Lower lobe of right lung (tissue), 2 donors: Measurements from ENCODE around the gene DTWD2. TPM values are rescaled to one million over a fixed set of nuclear protein-coding genes. Genes with fewer than 3 reads are reported as not detected.

Source experiments
- ATAC-seq, 2 donors: fragments of 200-7000 bp; cut with Tn5 transposase; one replicate each; pipeline ENCODE4 v1.9.1; 2020 to 2022; ENCODE audit warnings: mild to moderate bottlenecking in 2 of 2, moderate library complexity in 2 of 2
- DNase-seq: peaks from one replicate; pipeline ENCODE4 v3.0.0-alpha.2; 2020
- H3K27ac ChIP-seq: fragments of 200-600 bp; one replicate; pipeline ENCODE4 v1.8.0; 2022
- H3K27me3 ChIP-seq: fragments of 200-600 bp; one replicate; pipeline ENCODE4 v1.8.0; 2022; ENCODE audit warnings: low read depth
- H3K36me3 ChIP-seq: fragments of 200-600 bp; one replicate; pipeline ENCODE4 v1.8.0; 2022; ENCODE audit warnings: mild to moderate bottlenecking
- H3K4me1 ChIP-seq: fragments of 200-600 bp; one replicate; pipeline ENCODE4 v1.8.0; 2022
- H3K4me3 ChIP-seq: fragments of 200-600 bp; one replicate; pipeline ENCODE4 v1.8.0; 2022; ENCODE audit warnings: mild to moderate bottlenecking
- H3K9me3 ChIP-seq: fragments of 200-600 bp; one replicate; pipeline ENCODE4 v1.8.0; 2022
- CTCF ChIP-seq: fragments of 200-600 bp; IDR thresholded peaks from one replicate; pipeline ENCODE4 v1.8.0; 2022; ENCODE audit warnings: antibody characterized with exemption, mild to moderate bottlenecking
- intact Hi-C: fragments of 100-400 bp; cut with DNase I; formaldehyde crosslinking; loops from one replicate; pipeline ENCODE4 v1.11.0; 2022
- total RNA-seq: library from RNA; stranded (reverse); fragmentation: NEBNext Ultra II Directional; extraction: Animal tissue kit (Norgen Biotek cat#: 25700); gene quantifications from one replicate; pipeline ENCODE4 v1.2.1, GENCODE V29; 2021
- donor health status: DM: no; HTN: yes; CAD: no; lungs with severe emphysema.

DTWD2 gene
- total RNA-seq, 1 donor from 2014 or later: 9.0 TPM

GRCh38 chr5:118933703-118934102 lies 54.6 kb downstream of the DTWD2 start:
- Histone ChIP-seq H3K9me3 (no peaks in the 10 kb centered on the region), H3K27ac (no peak overlapping the region), H3K4me3 (no peak overlapping the region), H3K27me3 (no peaks in the 10 kb centered on the region), H3K4me1 (no peaks in the 10 kb centered on the region), H3K36me3 (no peaks in the 10 kb centered on the region)
- TF ChIP-seq CTCF: no peak
- DNase-seq: no peak
- intact Hi-C loops: no loop called here
- ATAC-seq: no peak

GRCh38 chr5:118931564-118931963 lies 56.8 kb downstream of the DTWD2 start:
- no peak for TF ChIP-seq CTCF

GRCh38 chr5:118924006-118924389 lies 64.3 kb downstream of the DTWD2 start:
- no peak overlapping the region for H3K4me3 ChIP-seq
- intact Hi-C loops: no loop called here
- no peaks in the 10 kb centered on the region for H3K4me1 ChIP-seq
- no peaks in the 10 kb centered on the region for H3K9me3 ChIP-seq
- no peaks in the 10 kb centered on the region for H3K36me3 ChIP-seq
- no peak for DNase-seq
- no peaks in the 10 kb centered on the region for H3K27me3 ChIP-seq
- no peak overlapping the region for H3K27ac ChIP-seq
- no peak for ATAC-seq
- TF ChIP-seq CTCF: no peak

More at GRCh38 chr5:118931564-118931963, 56.8 kb downstream of the DTWD2 start:
- ATAC-seq (no peak), DNase-seq (no peak)
- no peak overlapping the region for H3K27ac ChIP-seq
- H3K27me3 ChIP-seq: no peaks in the 10 kb centered on the region
- intact Hi-C loops: no loop called here
- H3K4me1 ChIP-seq: no peaks in the 10 kb centered on the region
- H3K36me3 ChIP-seq: no peaks in the 10 kb centered on the region
- H3K9me3 ChIP-seq: no peaks in the 10 kb centered on the region
- no peak overlapping the region for H3K4me3 ChIP-seq

GRCh38 chr5:118923295-118924005 lies 64.9 kb downstream of the DTWD2 start:
- intact Hi-C loops: no loop called here
- Histone ChIP-seq H3K27ac (no peak overlapping the region), H3K27me3 (no peaks in the 10 kb centered on the region), H3K36me3 (no peaks in the 10 kb centered on the region), H3K9me3 (no peaks in the 10 kb centered on the region), H3K4me3 (peak overlapping the region; percentile 2), H3K4me1 (no peaks in the 10 kb centered on the region)
- ATAC-seq (no peak), DNase-seq (no peak)
- no peak for TF ChIP-seq CTCF

- H3K4me1 ChIP-seq: no peaks in the 10 kb centered on the region
- no peak overlapping the region for H3K27ac ChIP-seq
- no peaks in the 10 kb centered on the region for H3K36me3 ChIP-seq
- no peak for ATAC-seq
- H3K9me3 ChIP-seq: no peaks in the 10 kb centered on the region
- no peak for TF ChIP-seq CTCF
- no peaks in the 10 kb centered on the region for H3K27me3 ChIP-seq
- no peak for DNase-seq
- H3K4me3 ChIP-seq: no peak overlapping the region
- intact Hi-C loops: no loop called here
These were observed 66.5 kb downstream of the DTWD2 start for GRCh38 chr5:118921866-118922265.
